Measurements from ENCODE around the gene MDM2. TPM values are rescaled to one million over a fixed set of nuclear protein-coding genes. Genes with fewer than 3 reads are reported as not detected.

MDM2 gene
- total and polyA plus RNA-seq, 2 of the 13 experiments (the other 11 are each of a cell fraction or from before 2014, with no cell fraction given) = 29.3 to 314 TPM

- no TSS peak for BruUV-seq (replicated peaks)
- ChIA-PET CTCF (ENCODE audit: low intra/inter-chr PET ratio, low total read pairs) (no interaction called here), POLR2A (interaction anchor here (1.3 kb wide), 1 partner anchor 25 kb away, joined by 3 read pairs; no protein-coding TSS in a partner anchor)
- Histone ChIP-seq H2AFZ (ENCODE audit: low read length) (no peak overlapping the region), H3K9ac (ENCODE audit: insufficient read depth, low read depth, low read length) (no peak overlapping the region), H4K20me1 (ENCODE audit: insufficient read depth, low read length) (peaks cover 53% of the 10 kb centered on the region), H3K9me3 (ENCODE audit: low read length) (no peaks in the 10 kb centered on the region), H3K4me3 (replicated peaks in 1 of 3; ENCODE audit: insufficient read depth in 1 of 3, low read depth in 2 of 3, low read length in 3 of 3) (no peak overlapping the region), H3K36me3 (replicated peaks in 1 of 2; ENCODE audit: control insufficient read depth in 1 of 2, insufficient read depth in 2 of 2, low read length in 2 of 2) (peaks cover 20 to 72% of the 10 kb centered on the region in 2 experiments), H3K27me3 (ENCODE audit: control insufficient read depth in 1 of 2, insufficient read depth in 2 of 2, low read length in 2 of 2) (no peaks in the 10 kb centered on the region), H3K27ac (ENCODE audit: extremely low read length, insufficient read depth, low read length) (no peak overlapping the region), H3K4me2 (ENCODE audit: low read depth, low read length) (no peak overlapping the region), H3K4me1 (ENCODE audit: insufficient read depth, low read length) (peaks cover 9% of the 10 kb centered on the region; the same call in 1 of the 2 replicates), H3K79me2 (ENCODE audit: insufficient read depth, low read length) (peaks cover 19% of the 10 kb centered on the region)
- intact Hi-C loops (cut with micrococcal nuclease; ENCODE audit: unreplicated experiment) (no loop called here), in situ Hi-C loops (cut with HindIII; ENCODE audit: extremely low pct_ligation_motif_present, low pct_unique_long_range_greater_than_20kb) (no loop called here)
- 98% methylated on average over 4 of the region's 4 CpGs for WGBS (ENCODE audit: low lambda C conversion rate)
- ATAC-seq (no peak), DNase-seq (ENCODE audit: low spot score) (no peak), FAIRE-seq (no peak)
- TF ChIP-seq RBFOX2 (IDR thresholded peaks at IDR 0.05; ENCODE audit: low read depth, low read length) = peak; percentile 53; the same call in 1 of the 2 replicates
- TF ChIP-seq ASH2L (IDR thresholded peaks at IDR 0.05; ENCODE audit: insufficient read length, low read depth, low read length) = no peak
- TF ChIP-seq RFX3 (CRISPR knock-in tag; IDR thresholded peaks at IDR 0.05) = no peak
- no peak for TF ChIP-seq ZSCAN5A (CRISPR knock-in tag; IDR thresholded peaks at IDR 0.05; ENCODE audit: borderline replicate concordance)
- TF ChIP-seq CEBPG (CRISPR knock-in tag; IDR thresholded peaks at IDR 0.05) = no peak
- TF ChIP-seq DNMT1 (CRISPR knock-in tag; IDR thresholded peaks at IDR 0.05) = no peak
- no peak for TF ChIP-seq ZMYM3 (CRISPR knock-in tag; IDR thresholded peaks at IDR 0.05)
- TF ChIP-seq RBM22 (optimal IDR thresholded peaks at IDR 0.05; ENCODE audit: low read length) = peak; percentile 92
- no peak for TF ChIP-seq SALL2 (CRISPR knock-in tag; IDR thresholded peaks at IDR 0.05)
- no peak for TF ChIP-seq THAP7 (CRISPR knock-in tag; IDR thresholded peaks at IDR 0.05)
- TF ChIP-seq ZNF713 (CRISPR knock-in tag; IDR thresholded peaks at IDR 0.05) = no peak
- no peak for TF ChIP-seq CENPX (CRISPR knock-in tag; IDR thresholded peaks at IDR 0.05)
- no peak for TF ChIP-seq REL (CRISPR knock-in tag; conservative IDR thresholded peaks at IDR 0.05)
- TF ChIP-seq ZBTB40 (IDR thresholded peaks at IDR 0.05) = peak; percentile 68
- TF ChIP-seq ZBTB40 (CRISPR knock-in tag; IDR thresholded peaks at IDR 0.05) = peak; percentile 96
Measured at GRCh38 chr12:68833508-68833907, 25.5 kb downstream of the MDM2 start.

Measured in HepG2 (cell line).